Astrocyte of the cerebellum (primary cell): ENCODE data around the gene ATG4B.

ENCODE experiments used
- DNase-seq: peaks from one replicate; pipeline ENCODE4 v3.0.0-alpha.2; 2011; ENCODE audit warnings: low read depth
- H3K4me3 ChIP-seq: 2 replicates; pipeline ENCODE4 v1.5.1; 2011; ENCODE audit warnings: mild to moderate bottlenecking, low read depth, low read length, moderate library complexity
- CTCF ChIP-seq: IDR thresholded peaks from 2 replicates; pipeline ENCODE4 v1.5.1; 2012; ENCODE audit warnings: low read length, low read depth, moderate library complexity, mild to moderate bottlenecking; ENCODE audit errors: missing control alignments
- in situ Hi-C: cut with HindIII; loops from 2 replicates; pipeline ENCODE4 v1.10.0; 2017; ENCODE audit warnings: low sequenced_read_pairs

ATG4B gene

DNA sequence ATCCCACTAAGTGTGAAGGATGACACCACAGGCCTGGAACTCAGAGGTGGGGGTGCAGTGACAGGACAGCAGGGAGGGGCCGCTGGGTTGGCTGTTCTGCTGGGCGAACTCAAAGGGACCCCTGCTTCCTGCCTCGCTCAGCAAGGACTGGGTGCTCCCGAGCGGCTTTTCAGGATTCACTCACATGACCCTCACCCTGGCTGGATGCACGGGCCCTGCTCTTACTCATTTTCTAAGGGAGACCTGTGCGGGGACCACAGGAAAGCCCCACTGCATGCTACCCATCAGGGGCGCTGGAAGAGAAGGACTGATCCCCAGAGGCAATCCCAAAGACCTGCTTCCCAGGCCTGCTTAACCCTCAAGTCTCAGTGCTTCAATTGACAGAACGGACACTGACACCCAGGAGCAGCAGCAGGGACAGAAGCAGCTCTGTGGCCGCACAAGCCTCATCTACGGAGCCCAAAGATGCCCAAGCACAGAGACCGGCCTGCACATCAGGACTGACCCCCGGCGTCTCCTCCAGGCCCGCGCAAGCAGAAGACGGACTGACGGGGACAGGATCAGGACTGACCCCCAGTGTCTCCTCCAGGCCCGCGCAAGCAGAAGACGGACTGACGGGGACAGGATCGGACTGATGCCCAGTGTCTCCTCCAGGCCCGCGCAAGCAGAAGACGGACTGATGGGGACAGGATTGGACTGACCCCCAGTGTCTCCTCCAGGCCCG, 30.2 kb upstream of the ATG4B start:
- in situ Hi-C loops = no loop called here
- no peak for TF ChIP-seq CTCF

DNA sequence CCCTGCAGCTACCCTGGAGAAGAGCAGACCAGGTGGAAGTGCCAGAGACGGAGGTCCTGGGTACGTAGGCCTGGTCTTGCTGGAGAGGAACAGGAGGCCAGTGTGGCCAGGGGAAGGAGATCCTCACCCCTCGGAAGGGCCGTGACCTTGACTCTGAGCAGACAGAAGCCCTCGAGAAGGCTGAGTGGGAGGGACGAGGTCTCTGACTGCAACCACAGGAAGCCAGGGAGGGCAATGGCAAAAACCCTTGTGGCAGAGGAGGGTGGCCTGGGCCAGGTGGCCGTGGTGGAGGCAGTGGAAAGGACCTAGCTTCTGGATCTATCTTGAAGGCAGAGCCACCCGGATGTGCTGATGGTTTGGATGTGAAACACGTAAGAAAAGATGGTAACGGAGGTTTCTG, 28.6 kb upstream of the ATG4B start:
- no peak overlapping the region for H3K4me3 ChIP-seq
- in situ Hi-C loops = no loop called here
- TF ChIP-seq CTCF = no peak
- no peak for DNase-seq

More for the DNA sequence above, 30.2 kb upstream of the ATG4B start:
- H3K4me3 ChIP-seq = no peak overlapping the region
- no peak for DNase-seq

DNA sequence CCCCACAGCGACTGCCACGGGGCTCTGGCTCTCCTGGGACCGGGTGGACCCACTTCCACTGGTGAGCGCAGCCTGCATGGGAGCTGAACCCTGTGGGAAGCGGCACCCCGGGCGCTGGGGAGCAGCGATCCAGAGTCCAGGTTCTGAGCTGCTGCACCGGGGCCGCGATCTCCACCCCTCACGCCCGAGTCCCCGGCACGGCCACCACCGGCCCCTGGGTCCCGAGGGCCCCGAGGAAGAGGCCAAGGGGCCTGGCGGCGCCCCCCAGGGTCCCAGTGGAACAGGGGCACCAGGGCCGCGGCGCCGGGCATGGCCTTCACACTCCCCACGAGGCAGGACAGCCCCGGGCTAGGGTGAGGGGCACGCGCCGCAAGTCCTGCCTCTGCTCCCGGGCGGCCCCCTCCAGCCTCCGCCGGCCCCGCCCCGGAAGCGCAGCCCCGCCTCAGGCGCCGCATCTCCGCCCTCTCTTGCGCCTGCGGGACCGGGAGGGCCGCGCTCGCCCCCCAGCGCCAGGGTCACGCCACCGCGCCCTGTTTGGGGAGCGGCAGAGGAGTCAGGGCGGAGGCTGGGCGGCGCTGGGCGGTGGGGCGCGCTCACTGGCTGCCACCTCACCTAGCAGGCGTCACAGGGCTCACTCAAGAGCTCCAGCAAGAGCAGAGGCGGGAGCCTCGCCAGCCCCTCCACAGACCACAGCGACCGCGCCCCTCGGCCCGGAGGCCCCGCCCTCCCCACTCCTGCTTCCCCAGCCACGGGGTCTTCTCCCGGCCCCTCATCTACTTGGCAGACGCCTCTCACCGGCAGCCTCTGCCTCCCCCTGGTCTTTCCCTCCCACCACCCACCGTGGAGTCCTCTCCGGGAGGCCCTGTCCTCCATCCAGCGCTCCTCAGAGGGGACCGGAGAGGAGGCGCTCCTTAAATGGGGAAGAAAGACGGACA, 27.4 kb upstream of the ATG4B start:
- peak; percentile 49 for TF ChIP-seq CTCF
- in situ Hi-C loops = no loop called here
- DNase-seq = peak; percentile 49
- peak overlapping the region; percentile 49 for H3K4me3 ChIP-seq

GRCh38 chr2:241611062-241611461, 26.4 kb upstream of the ATG4B start:
- DNase-seq = no peak
- in situ Hi-C loops = no loop called here
- TF ChIP-seq CTCF = no peak
- H3K4me3 ChIP-seq = no peak overlapping the region

GRCh38 chr2:241612156-241613016, 25.1 kb upstream of the ATG4B start:
- TF ChIP-seq CTCF = no peak
- H3K4me3 ChIP-seq = no peak overlapping the region
- DNase-seq = no peak
- in situ Hi-C loops = no loop called here
